Calu3 (cell line): Measurements from ENCODE around the gene MYO18B. TPM values are rescaled to one million over a fixed set of nuclear protein-coding genes. Genes with fewer than 3 reads are reported as not detected.

Experiments
- BruUV-seq: library from RNA; stranded (reverse); fragments of 400-500 nt; replicated peaks from 2 replicates; lab custom pipeline; 2021; lab: Mats Ljungman, UMichigan
- CTCF ChIA-PET: fragments of 300-600 bp; sonication (Branson Sonifier 250); formaldehyde crosslinking; loops from one replicate; lab custom pipeline; 2022; ENCODE audit warnings: antibody characterized with exemption; lab: Charles Lee
- DNase-seq: peaks from one replicate; pipeline ENCODE4 v3.0.0; 2022
- H3K27ac Mint-ChIP-seq: one replicate; pipeline ENCODE4 v1.8.0; 2022; ENCODE audit warnings: mixed read lengths; ENCODE audit not compliant: unreplicated experiment
- H3K27me3 Mint-ChIP-seq: one replicate; pipeline ENCODE4 v1.8.0; 2022; ENCODE audit warnings: mixed read lengths; ENCODE audit not compliant: unreplicated experiment
- H3K36me3 Mint-ChIP-seq: one replicate; pipeline ENCODE4 v1.8.0; 2022; ENCODE audit warnings: mild to moderate bottlenecking, moderate library complexity, mixed read lengths; ENCODE audit not compliant: insufficient read depth, unreplicated experiment
- H3K4me1 Mint-ChIP-seq: one replicate; pipeline ENCODE4 v1.8.0; 2022; ENCODE audit warnings: mild to moderate bottlenecking, low read depth, mixed read lengths; ENCODE audit not compliant: unreplicated experiment
- H3K4me3 Mint-ChIP-seq: one replicate; pipeline ENCODE4 v1.8.0; 2022; ENCODE audit warnings: mild to moderate bottlenecking, low read depth, moderate library complexity, mixed read lengths; ENCODE audit not compliant: unreplicated experiment
- H3K9me3 Mint-ChIP-seq: one replicate; pipeline ENCODE4 v1.8.0; 2022; ENCODE audit warnings: low read depth, mixed read lengths; ENCODE audit not compliant: unreplicated experiment
- CTCF ChIP-seq: fragments of 200-600 bp; IDR thresholded peaks from one replicate; pipeline ENCODE4 v1.8.0; 2022; ENCODE audit warnings: antibody characterized with exemption; ENCODE audit not compliant: unreplicated experiment
- intact Hi-C: fragments of 100-400 bp; cut with micrococcal nuclease; formaldehyde crosslinking; loops from one replicate; pipeline ENCODE4 v1.10.0; 2022; ENCODE audit not compliant: unreplicated experiment
- total RNA-seq: library from RNA; stranded (reverse); gene quantifications from 2 replicates; pipeline ENCODE4 v1.2.3, GENCODE V29; 2022

MYO18B gene
- total RNA-seq, 1 experiment from 2014 or later, result 0.59 TPM

GRCh38 chr22:25852223-25852622 lies 110.2 kb downstream of the MYO18B start:
- no peaks in the 10 kb centered on the region for H3K4me1 Mint-ChIP-seq
- no peak for TF ChIP-seq CTCF
- intact Hi-C loops, result no loop called here
- CTCF ChIA-PET, result no interaction called here
- no peak for DNase-seq
- no peaks in the 10 kb centered on the region for H3K9me3 Mint-ChIP-seq
- H3K4me3 Mint-ChIP-seq, result no peak overlapping the region
- peaks cover 98% of the 10 kb centered on the region for H3K27me3 Mint-ChIP-seq
- H3K36me3 Mint-ChIP-seq, result peaks cover 4% of the 10 kb centered on the region
- H3K27ac Mint-ChIP-seq, result no peak overlapping the region
- no TSS peak for BruUV-seq

GRCh38 chr22:25853078-25853477 lies 111.1 kb downstream of the MYO18B start:
- no peak overlapping the region for H3K4me3 Mint-ChIP-seq
- TF ChIP-seq CTCF, result no peak
- no peaks in the 10 kb centered on the region for H3K4me1 Mint-ChIP-seq
- DNase-seq, result no peak
- CTCF ChIA-PET, result no interaction called here
- H3K27ac Mint-ChIP-seq, result no peak overlapping the region
- H3K27me3 Mint-ChIP-seq, result peaks cover 100% of the 10 kb centered on the region
- H3K36me3 Mint-ChIP-seq, result peaks cover 3% of the 10 kb centered on the region
- no TSS peak for BruUV-seq
- intact Hi-C loops, result no loop called here
- H3K9me3 Mint-ChIP-seq, result no peaks in the 10 kb centered on the region

- CTCF ChIA-PET, result no interaction called here
- BruUV-seq, result no TSS peak
- no peaks in the 10 kb centered on the region for H3K36me3 Mint-ChIP-seq
- peak; percentile 52 for TF ChIP-seq CTCF
- no peak overlapping the region for H3K4me3 Mint-ChIP-seq
- intact Hi-C loops, result no loop called here
- DNase-seq, result no peak
- H3K27me3 Mint-ChIP-seq, result peaks cover 100% of the 10 kb centered on the region
- no peaks in the 10 kb centered on the region for H3K4me1 Mint-ChIP-seq
- H3K9me3 Mint-ChIP-seq, result no peaks in the 10 kb centered on the region
- H3K27ac Mint-ChIP-seq, result no peak overlapping the region
Measured at GRCh38 chr22:25853501-25854284, 111.7 kb downstream of the MYO18B start.

- no peak for TF ChIP-seq CTCF
- Mint-ChIP-seq H3K9me3 (no peaks in the 10 kb centered on the region), H3K4me1 (no peaks in the 10 kb centered on the region), H3K27ac (no peak overlapping the region), H3K27me3 (peaks cover 78% of the 10 kb centered on the region), H3K4me3 (no peak overlapping the region), H3K36me3 (no peaks in the 10 kb centered on the region)
- no TSS peak for BruUV-seq
- intact Hi-C loops, result no loop called here
- CTCF ChIA-PET, result no interaction called here
- no peak for DNase-seq
Measured at GRCh38 chr22:25869771-25870170, 127.8 kb downstream of the MYO18B start.
